MM.1S (cell line): Measurements from ENCODE around the gene ARSI.

Experiments used
- DNase-seq: peaks from one replicate; pipeline ENCODE4 v3.0.0-alpha.2; 2015
- H2AFZ ChIP-seq: fragments of 300-600 bp; sonication (generic); 2 replicates; pipeline ENCODE4 v1.6.0; 2016; ENCODE audit warnings: antibody characterized with exemption, low read length
- H3F3A ChIP-seq: fragments of 300-600 bp; sonication (generic); 2 replicates; pipeline ENCODE4 v1.6.1; 2016; ENCODE audit warnings: mild to moderate bottlenecking, antibody characterized with exemption, low read length, moderate library complexity, mixed read lengths; ENCODE audit not compliant: insufficient read depth
- H3K27ac ChIP-seq: fragments of 300-600 bp; sonication (generic); 2 replicates; pipeline ENCODE4 v1.5.1; 2016; ENCODE audit warnings: mild to moderate bottlenecking, low read length
- H3K27me3 ChIP-seq: fragments of 300-600 bp; sonication (generic); replicated peaks from 2 replicates; pipeline ENCODE4 v1.6.0; 2016; ENCODE audit warnings: low read length; ENCODE audit not compliant: insufficient read depth
- H3K36me3 ChIP-seq: fragments of 300-600 bp; sonication (generic); replicated peaks from 2 replicates; pipeline ENCODE4 v1.6.1; 2016; ENCODE audit warnings: mild to moderate bottlenecking, low read length, mixed read lengths; ENCODE audit not compliant: insufficient read depth
- H3K4me1 ChIP-seq: fragments of 300-600 bp; sonication (generic); 2 replicates; pipeline ENCODE4 v1.6.1; 2016; ENCODE audit warnings: low read length, mixed read lengths
- H3K4me2 ChIP-seq: fragments of 300-600 bp; sonication (generic); 2 replicates; pipeline ENCODE4 v1.6.0; 2016; ENCODE audit warnings: low read depth, low read length
- H3K4me3 ChIP-seq: fragments of 300-600 bp; sonication (generic); 2 replicates; pipeline ENCODE4 v1.5.1; 2016; ENCODE audit warnings: low read length, mixed read lengths
- H3K79me2 ChIP-seq: fragments of 300-600 bp; sonication (generic); 2 replicates; pipeline ENCODE4 v1.6.1; 2016; ENCODE audit warnings: mixed run types, low read length, mixed read lengths
- H3K9ac ChIP-seq: fragments of 300-600 bp; sonication (generic); 2 replicates; pipeline ENCODE4 v1.6.1; 2016; ENCODE audit warnings: low read length, mixed read lengths
- H3K9me2 ChIP-seq: fragments of 300-600 bp; sonication (generic); replicated peaks from 2 replicates; pipeline ENCODE4 v1.6.1; 2016; ENCODE audit warnings: mild to moderate bottlenecking, low read length, mixed read lengths; ENCODE audit not compliant: insufficient read depth
- H3K9me3 ChIP-seq: fragments of 300-600 bp; sonication (generic); replicated peaks from 2 replicates; pipeline ENCODE4 v1.6.1; 2016; ENCODE audit warnings: mild to moderate bottlenecking, low read length, mixed read lengths; ENCODE audit not compliant: insufficient read depth
- H4K20me1 ChIP-seq: fragments of 300-600 bp; sonication (generic); 2 replicates; pipeline ENCODE4 v1.6.1; 2016; ENCODE audit warnings: mild to moderate bottlenecking, low read length, moderate library complexity, mixed read lengths; ENCODE audit not compliant: insufficient read depth
- EZH2 ChIP-seq: fragments of 300-600 bp; sonication (generic); optimal IDR thresholded peaks from 2 replicates; pipeline ENCODE3; 2017; ENCODE audit warnings: low read depth, mild to moderate bottlenecking, antibody characterized with exemption, low read length, mixed read lengths
- EZH2phosphoT487 ChIP-seq: fragments of 300-600 bp; sonication (generic); IDR thresholded peaks from 2 replicates; pipeline ENCODE4 v1.6.1; 2018; ENCODE audit warnings: antibody characterized with exemption, low read length
- TF ChIP-seq, protein P1 (sequence below): fragments of 300-600 bp; sonication (generic); IDR thresholded peaks from 2 replicates; pipeline ENCODE4 v1.5.1; 2016; ENCODE audit warnings: antibody characterized with exemption, low read length, mixed read lengths

Gene ARSI

DNA sequence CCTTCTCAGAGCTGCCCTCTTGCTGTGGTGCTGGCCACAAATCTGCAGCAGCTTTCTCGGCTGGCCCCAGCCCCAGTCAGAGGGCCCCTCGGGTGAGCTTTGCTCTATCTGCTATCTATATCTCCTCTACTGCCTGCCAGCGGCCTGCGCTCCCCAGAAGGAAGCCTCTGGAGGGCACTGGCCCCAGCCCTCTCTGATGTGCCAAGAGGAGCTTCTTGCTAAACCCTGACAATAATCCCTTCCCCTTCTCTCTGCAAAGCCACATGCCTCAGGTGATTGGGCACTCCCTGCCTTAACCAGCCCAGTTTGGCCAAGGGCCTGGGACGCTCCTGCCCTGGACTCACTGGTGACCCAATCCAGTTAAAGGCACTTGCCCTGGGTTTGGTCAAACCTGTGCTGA, 55.9 kb downstream of the ARSI start:
- Histone ChIP-seq H3K36me3 (no peaks in the 10 kb centered on the region), H2AFZ (no peak overlapping the region), H3K79me2 (no peaks in the 10 kb centered on the region), H3K4me3 (no peak overlapping the region), H3K9ac (no peak overlapping the region), H3K9me3 (no peaks in the 10 kb centered on the region), H3K4me1 (no peaks in the 10 kb centered on the region), H3K9me2 (no peaks in the 10 kb centered on the region), H3F3A (no peaks in the 10 kb centered on the region), H3K27me3 (no peaks in the 10 kb centered on the region), H3K27ac (no peak overlapping the region), H3K4me2 (no peak overlapping the region), H4K20me1 (no peaks in the 10 kb centered on the region)
- TF ChIP-seq EZH2phosphoT487 (no peak), EZH2 (no peak)
- TF ChIP-seq, protein P1, sequence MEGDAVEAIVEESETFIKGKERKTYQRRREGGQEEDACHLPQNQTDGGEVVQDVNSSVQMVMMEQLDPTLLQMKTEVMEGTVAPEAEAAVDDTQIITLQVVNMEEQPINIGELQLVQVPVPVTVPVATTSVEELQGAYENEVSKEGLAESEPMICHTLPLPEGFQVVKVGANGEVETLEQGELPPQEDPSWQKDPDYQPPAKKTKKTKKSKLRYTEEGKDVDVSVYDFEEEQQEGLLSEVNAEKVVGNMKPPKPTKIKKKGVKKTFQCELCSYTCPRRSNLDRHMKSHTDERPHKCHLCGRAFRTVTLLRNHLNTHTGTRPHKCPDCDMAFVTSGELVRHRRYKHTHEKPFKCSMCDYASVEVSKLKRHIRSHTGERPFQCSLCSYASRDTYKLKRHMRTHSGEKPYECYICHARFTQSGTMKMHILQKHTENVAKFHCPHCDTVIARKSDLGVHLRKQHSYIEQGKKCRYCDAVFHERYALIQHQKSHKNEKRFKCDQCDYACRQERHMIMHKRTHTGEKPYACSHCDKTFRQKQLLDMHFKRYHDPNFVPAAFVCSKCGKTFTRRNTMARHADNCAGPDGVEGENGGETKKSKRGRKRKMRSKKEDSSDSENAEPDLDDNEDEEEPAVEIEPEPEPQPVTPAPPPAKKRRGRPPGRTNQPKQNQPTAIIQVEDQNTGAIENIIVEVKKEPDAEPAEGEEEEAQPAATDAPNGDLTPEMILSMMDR = no peak
- no peak for DNase-seq

DNA sequence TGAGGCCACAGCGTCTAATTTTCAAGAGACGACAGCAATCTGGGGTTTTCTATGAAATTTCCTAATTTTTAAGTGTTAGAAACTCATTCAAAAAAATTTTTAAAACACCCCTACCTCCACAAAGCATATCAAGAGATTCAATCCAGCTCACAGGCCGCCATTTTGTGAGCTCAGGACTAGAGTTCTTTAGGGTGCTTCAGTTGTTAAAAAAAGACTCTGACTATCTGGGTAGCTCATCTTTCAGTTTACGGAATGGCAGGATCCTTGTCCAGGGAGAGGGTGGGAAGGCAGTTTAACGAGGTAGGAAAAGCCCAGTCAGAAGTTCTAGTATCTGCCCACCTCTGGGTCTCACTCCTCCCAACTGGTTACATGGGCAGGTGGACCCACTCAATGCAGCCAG, 56.3 kb downstream of the ARSI start:
- no peak for TF ChIP-seq EZH2
- Histone ChIP-seq H3K9me2 (no peaks in the 10 kb centered on the region), H3K36me3 (no peaks in the 10 kb centered on the region), H3K27ac (no peak overlapping the region), H3K4me1 (no peaks in the 10 kb centered on the region), H3F3A (no peaks in the 10 kb centered on the region), H3K27me3 (no peaks in the 10 kb centered on the region), H3K4me3 (no peak overlapping the region), H2AFZ (no peak overlapping the region), H3K4me2 (no peak overlapping the region), H3K9ac (no peak overlapping the region), H3K9me3 (no peaks in the 10 kb centered on the region), H3K79me2 (no peaks in the 10 kb centered on the region), H4K20me1 (no peaks in the 10 kb centered on the region)
- no peak for DNase-seq
